HG03442 (cell line): ENCODE results near the gene MAP3K13.
"Not testable (repeated sequence)": the region's sequence is repeated elsewhere in the genome, so short reads cannot be mapped to it uniquely, and the experiment has no call there.

Experiments used
- ATAC-seq: cut with Tn5 transposase; IDR thresholded peaks from one replicate; pipeline ENCODE4 v1.9.1; 2021; ENCODE audit warnings: mild to moderate bottlenecking, moderate library complexity; ENCODE audit not compliant: unreplicated experiment

MAP3K13 gene

DNA sequence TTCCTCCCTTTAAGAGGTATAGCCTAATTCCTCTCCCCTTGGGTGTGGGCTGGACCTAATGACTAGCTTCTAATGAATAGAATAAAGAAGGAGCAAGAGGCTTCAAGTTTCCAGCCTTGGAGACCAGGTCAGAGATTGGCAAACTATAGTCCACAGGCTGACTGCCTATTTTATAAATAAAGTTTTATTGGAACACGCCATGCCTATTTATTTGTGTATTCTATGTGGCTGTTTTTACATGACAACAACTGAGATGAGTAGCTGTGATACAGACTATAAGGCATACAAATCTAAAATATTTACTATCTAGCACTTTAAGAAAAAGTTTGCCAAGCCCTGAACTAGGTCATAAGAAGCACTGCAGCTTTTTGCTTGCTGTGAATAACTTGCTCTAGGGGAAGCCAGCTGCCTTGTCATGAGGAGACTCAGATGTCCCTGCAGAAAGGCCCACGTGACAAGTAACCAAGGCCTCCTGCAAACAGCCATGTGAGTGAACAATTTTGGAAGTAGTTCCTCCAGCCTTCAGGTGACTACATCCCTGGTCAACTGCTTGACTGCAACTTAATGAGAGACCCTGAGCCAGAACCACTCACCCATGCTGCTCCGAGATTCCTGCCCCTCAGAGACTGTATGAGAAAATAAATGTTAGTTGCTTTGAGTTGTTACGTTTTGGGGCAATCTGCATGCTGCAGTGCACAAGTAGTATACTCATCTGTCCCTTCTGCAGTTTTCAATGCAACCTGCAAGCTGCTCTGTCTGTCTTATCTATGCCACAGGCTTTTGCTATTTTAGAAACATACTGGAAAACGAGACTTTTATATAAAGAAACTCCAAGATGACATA lies 21.1 kb upstream of the MAP3K13 start:
- ATAC-seq, result no peak

DNA sequence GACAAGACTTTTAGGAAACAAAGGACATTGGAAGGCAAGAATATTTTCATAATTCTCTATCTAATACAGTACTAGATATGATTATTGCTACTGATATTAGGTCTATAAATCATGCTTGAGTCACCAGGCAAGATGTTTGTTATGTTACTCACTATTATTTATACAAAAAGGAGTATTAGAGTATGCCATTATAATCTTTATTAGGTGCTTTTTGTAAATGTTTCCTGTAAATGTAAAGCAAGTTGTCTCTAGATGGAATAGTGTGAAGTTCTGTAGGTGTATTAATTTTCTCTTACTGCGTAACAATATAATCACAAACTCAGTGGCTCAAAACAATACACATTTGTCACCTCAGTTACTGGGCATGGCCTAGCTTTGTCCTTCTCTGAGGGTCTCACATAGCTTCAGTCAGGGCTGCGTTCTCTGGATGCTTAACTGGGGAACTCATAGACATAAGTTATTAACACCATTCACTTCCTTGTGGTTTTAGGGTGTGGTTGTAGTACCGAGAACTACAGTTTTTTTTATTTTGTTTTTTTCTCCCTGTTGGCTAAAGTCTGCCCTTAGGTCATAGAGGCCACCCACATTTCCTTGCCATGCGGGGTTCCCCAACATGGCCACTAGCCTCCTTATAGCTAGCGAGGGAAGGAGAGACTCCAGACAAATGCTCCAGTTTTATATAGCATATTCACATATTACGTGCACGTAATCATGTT lies 20.3 kb upstream of the MAP3K13 start:
- no peak for ATAC-seq

DNA sequence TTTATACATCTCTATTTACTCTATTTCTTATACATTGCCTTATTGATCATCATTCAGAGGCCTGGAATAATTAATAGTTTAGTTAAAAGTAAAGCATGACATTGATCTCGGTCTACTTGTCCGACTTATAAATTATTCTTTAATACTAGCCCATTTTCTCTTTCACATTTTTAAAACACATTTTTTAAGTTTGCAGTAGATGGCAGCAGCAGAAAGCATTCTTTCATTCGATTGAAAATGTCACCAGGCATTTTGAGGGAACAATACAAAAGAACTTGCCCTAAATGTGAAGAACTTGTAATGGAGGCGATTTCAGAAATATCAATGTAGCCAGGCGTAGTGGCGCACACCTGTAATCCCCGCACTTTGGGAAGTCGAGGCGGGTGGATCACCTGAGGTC lies 15.5 kb upstream of the MAP3K13 start:
- ATAC-seq, result no peak

DNA sequence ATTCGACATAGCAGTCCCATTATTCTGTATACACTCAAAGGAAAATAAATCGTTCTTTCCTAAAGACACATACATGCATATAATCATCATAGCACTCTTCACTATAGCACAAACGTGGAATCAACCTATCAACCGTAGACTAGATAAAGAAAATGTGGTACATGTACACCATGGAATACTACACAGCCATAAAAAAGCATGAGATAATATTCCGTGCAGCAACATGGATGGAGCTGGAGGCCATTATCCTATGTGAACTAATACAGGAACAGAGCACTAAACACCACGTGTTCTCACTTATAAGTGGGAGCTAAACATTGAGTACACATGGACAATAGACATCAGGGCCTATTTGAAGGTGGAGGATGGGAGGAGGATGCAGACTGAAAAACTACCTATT lies 12.1 kb upstream of the MAP3K13 start:
- ATAC-seq, result no peak

DNA sequence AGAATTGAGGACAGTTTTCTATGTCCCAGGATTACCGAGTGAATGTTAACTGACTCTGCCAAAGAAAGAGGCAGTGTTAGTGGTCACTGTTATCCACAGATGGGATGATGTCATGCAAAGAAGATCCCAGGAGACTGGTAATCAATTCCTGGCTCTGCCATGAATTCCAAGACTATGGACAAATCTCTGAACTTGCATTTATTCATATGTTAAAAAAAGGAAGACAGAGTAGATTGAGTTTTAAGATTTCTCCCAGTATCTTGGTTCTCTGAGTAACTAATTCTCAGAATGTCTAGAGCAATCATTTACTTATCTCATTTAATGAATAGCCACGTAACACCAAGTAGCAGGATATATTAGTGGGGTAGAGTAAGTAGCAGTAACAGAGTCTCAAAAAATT lies 11.5 kb upstream of the MAP3K13 start:
- ATAC-seq, result no peak

DNA sequence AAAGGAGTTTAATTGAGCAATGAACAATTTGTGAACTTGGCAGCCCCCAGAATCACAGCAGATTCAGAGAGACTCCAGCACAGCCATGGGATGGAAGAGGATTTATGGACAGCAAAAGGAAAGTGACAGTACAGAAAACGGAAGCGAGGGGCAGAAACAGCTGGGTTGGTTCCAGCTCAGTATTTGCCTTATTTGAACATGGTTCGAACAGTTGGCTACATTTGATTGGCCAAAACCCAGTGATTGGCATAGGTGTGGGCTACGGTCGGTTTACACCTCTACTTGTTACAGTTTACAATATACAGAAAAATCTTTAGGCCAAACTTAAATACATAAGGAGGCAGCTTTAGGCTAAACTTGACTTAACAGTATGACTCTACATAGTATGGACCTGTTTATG lies 9.7 kb upstream of the MAP3K13 start:
- ATAC-seq, result no peak

DNA sequence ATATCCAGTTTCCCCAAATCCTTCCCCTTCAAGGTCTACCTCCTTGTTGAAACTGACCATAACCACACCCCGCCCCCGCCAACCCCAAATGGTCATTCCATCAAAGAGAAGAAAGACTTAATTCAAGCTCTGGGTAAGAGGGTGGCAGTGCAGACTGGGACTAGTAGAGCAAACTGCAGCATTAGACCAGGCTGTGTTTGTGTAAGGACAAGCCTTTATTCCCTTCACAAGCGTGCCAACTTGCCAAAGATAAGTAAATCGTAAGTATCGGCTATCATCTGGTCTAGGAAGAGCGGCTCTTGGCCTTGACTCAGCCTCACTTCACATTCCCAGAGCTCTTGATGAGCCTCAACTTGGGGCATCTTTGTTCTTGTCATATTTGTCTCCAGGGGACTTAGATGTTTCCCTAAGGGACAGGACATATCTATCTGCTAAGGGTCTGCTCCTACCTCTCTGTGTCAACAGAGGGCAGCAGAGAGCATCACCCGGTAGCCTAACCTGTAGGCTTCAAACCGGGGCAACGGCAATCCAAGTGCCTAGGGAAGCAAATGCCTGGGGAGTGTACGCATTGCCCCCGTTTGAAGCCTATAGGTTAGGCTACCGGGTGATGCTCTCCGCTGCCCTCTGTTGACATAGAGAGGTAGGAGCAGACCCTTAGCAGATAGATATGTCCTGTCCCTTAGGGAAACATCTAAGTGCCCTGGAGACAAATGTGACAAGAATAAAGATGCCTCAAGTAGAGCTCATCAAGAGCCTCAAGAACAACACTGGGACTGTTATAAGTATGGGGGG lies 8.9 kb upstream of the MAP3K13 start:
- ATAC-seq, result peak; percentile 99

DNA sequence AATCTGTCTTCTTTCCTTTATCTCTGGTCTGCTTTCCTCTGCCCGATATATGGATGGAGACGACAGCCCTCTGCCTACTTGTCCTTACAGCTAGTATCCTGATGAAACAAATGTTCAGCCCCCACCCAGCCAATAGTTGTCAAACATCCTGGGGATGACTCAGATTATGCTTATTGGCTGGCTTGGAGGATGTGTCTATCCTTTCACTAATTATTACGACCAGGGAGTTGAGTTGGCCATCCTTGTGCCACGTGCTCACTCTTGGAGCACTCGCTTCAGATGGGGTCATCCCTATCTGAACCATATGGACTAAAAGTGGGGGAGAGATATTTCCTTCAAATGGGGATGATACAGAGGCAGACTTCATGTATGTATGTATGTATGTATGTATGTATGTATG lies 6.4 kb upstream of the MAP3K13 start:
- no peak for ATAC-seq

DNA sequence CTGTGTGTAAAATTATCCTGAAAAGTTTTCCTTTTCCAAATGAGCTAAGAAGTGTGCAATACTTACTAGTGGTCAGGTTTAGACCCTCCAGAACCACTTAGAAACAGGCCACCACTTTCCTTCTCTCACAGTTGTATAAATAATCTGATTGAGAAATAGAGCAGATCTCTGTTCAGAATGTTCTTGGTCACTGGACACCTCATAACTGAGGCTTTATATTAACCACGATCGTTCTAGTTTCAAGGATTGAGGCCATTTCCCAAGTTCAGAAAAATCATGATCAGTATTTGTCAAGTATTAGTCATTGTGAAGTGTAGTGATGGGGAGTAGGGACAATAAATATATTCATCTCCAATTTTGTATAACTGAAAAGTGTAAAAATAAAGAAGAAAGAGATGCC lies 1.0 kb upstream of the MAP3K13 start:
- ATAC-seq, result no peak

DNA sequence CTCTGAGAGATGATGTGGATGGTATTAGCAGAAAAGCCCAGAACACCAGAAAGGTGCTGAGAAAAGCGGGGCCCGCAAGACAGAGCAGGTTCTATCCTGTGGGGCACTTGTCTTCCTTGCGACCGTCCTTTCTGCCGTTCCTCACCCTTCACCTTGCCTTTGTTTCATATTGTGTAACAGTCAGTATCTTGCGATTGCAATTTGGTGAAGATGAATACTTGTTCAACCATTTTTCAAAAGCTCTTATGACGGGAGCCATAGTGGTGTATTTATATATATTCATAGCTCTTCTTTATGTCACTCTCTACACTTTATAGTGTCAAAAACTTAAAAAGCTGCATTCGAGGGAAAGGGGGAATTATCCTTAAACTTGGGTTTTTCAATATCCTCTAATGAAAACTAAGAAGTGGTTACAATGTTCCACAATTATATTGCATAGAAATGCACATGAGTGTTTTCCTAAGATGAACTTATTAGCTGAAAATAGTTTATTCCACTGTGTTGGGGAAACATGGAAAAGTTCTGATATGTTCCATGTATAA lies 797 bp downstream of the MAP3K13 start:
- ATAC-seq, result peak; percentile 21

DNA sequence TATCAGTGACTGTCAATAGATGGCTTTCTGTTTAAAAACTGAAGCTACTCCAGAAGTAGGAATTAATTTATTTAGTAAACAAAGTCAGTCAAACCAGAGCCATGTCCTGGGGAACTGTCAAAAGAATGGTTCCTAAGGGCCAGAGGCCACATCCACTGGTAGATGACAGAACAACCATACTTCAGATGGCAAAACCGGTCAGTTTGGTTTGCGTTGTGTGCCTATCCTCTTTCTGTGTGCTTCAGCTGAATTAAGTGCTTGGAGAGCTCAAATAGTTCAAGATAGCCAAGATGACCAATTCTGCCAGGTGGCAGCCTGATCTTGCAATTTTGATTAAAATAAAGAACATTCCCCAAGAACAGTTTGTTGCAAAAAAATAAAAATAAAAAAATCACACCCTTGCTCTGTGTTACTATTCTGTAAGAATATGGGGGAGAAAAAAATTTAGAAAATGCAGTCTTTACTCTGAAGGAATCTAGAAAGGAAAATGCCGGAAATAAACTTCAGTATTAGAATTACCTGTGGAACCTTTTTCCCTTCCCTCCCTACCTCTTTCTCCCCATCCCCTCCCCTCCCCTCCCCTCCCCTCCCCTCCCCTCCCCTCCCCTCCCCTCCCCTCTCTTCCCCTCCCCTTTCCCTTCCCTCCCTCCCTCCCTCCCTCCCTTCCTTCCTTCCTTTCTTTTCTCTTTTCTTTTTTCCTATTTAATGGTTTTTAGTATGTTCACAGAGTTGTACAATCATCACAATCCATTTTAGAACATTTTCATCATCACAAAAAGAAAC lies 2.5 kb downstream of the MAP3K13 start:
- ATAC-seq, result no peak

DNA sequence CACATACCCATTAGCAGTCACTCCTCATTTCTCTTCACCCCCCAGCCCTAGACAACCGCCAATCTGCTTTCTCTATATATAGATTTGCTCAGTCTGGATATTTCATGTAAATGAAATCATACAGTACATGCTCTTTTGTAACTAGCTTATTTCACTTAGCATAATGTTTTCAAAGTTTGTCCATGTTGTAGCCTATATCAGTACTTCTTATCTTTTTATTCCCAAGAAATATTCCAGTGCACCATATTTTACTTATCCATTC lies 3.1 kb downstream of the MAP3K13 start:
- no peak for ATAC-seq

DNA sequence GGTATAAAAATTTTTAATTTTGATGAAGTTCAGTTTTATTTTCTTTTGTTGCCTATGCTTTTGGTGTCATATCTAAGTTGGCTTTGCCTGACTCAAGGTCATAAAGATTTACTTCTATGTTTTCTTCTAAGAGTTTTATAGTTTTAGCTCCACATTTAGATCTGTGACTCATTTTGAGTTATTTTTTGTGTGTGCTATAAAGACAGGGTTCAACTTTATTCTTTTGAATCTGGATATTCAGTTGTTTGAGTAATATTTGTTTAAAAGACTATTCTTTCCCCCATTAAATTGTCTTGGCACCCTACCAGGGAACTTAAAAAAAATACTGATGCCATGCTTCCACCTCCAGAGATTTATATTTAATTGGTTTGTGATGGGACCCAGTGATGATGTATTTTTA lies 4.0 kb downstream of the MAP3K13 start:
- ATAC-seq, result no peak

DNA sequence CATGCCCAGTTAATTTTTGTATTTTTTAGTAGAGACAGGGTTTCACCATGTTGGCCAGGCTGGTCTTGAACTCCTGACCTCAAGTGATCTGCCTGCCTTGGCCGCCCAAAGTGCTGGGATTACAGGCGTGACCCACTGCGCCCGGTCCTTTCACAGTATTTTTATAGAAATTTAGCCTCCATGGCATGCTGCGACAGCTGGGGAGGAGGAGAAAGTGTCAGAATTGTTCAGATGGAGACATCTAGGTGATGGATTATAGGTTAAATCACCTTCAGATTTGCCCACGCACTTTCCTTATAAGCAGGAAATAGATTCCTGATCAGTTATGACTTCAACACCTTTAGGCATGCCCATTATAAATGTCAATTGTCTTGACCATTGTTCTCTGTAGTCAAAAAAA lies 7.4 kb downstream of the MAP3K13 start:
- ATAC-seq, result not testable (repeated sequence)

DNA sequence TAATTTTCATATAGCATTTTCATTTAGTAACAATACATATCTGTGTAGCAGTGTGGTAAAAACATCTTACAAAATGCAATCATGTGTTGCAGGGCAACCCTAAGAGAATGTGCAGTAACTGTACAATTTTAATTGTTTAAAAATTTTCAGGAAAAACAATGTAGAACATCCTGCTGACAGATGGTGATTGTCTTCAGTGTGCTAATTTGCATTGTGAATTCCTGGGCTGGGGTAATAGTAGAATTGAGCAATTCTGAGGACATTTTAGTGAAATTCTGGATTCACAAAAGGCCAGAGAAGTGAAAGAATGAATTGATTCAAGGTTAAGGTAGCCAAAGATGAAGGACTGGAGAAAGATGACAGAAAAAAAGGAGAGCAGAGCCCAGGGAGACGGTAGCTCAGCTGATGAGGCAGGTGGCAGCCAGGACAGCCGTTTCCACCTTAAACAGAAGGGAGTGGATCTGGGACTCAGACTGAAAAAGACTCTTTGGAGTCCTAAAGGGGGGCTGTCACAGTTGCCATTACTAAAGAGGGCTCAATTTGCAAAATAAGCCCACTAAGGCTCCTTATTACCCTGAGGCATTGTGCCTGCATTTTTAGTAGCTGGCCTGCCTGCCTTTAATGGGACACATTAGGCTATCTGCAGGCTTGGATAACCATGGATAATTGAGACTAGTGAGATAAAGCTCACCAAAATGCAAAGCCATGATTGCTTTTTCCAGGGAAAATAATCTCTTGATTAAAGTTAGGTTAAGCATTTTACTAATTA lies 8.6 kb downstream of the MAP3K13 start:
- ATAC-seq, result no peak

DNA sequence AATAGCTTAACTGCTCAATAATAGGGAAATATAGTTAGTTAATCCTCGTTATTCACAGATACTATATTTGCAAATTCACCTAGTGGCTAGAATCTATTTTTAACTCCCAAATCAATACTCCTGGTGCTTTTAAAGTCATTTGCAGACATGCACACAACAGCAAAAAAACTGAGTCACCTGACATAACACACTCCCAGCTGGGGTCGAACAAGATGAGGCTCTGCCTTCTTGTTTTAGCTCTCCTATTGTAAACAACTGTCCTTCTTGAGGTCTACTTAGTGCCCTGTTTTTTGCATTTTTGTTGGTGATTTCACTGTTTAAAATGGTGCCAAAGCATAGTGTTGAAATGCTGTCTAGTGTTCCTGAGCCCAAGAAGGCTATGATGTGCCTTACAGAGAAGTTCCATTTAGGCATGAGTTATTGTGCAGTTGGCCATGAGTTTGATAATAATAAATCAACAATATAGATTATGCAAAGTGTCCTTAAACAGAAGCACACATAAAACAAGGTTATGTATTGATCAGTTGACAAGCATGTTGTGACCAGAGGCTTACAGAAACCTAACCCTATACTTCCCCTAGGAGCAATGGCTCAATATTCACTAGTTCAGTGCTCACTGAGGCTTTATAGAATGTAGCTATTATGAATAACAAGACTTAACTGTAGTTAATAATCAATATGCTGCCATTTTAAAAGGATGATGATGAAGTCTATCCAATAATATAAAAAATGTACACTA lies 18.6 kb downstream of the MAP3K13 start:
- ATAC-seq, result no peak

DNA sequence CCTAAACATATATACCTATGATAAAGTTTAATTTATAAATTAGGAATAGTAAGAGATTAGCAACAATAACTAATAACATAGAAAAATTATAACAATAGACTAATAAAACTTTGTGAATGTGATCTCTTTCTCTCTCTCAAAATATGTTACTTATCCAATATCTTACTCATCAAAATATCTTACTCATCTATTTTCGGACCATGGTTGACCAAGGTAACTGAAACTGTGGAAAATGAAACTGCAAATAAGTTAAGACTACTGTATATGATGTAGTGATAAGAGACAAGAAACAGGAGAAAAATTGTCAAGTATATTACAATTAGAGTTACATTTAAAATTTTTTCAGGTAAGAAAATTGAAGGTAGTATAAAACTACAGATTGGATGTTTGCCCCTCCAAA lies 19.2 kb downstream of the MAP3K13 start:
- no peak for ATAC-seq

DNA sequence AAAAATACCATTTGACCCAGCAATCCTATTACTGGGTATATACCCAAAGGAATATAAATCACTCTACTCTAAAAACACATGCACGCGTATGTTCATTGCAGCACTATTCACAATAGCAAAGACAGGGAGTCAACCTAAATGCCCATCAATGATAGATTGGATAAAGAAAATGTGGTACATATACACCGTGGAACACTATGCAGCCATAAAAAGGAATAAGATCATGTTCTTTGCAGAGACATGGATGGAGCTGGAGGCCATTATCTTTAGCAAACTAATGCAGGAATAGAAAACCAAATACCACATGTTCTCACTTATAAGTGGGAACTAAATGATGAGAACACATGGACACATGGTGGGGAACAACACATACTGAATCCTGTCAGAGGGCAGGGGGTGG lies 23.6 kb downstream of the MAP3K13 start:
- not testable (repeated sequence) for ATAC-seq

DNA sequence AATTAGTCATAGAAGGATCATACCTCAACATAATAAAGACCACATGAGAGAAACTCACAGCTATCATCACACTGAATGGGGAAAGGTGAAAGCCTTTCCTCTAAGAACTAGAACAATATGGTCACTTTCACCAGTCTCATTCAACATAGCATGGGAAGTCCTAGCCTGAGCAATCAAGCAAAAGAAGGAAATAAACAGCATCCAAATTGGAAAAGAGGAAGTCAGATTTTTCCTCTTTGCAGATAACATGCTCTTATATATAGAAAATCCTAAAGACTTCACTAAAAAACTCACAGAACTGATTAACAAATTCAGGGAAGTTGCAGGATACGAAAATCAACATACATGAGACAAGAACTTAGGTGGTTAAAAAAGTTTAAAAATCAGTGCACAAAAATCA lies 24.7 kb downstream of the MAP3K13 start:
- ATAC-seq, result no peak
